Epidermal melanocyte (primary cell): ENCODE data around the gene WSB1.
A peak's percentile ranks its signal among the peaks of the same experiment; 100 is the strongest.
"Not testable (repeated sequence)": the region's sequence is repeated elsewhere in the genome, so short reads cannot be mapped to it uniquely, and the experiment has no call there.

ENCODE experiments used
- DNase-seq: peaks from one replicate; pipeline ENCODE4 v3.0.0; 2011; ENCODE audit warnings: low spot score; ENCODE audit not compliant: insufficient read length

The WSB1 gene

GRCh38 chr17:27279132-27279531, 14.8 kb upstream of the WSB1 start:
- not testable (repeated sequence) for DNase-seq

GRCh38 chr17:27280527-27280926, 13.4 kb upstream of the WSB1 start:
- DNase-seq = no peak

GRCh38 chr17:27281438-27281837, 12.5 kb upstream of the WSB1 start:
- no peak for DNase-seq

GRCh38 chr17:27282054-27282551, 11.8 kb upstream of the WSB1 start:
- no peak for DNase-seq

GRCh38 chr17:27283060-27283459, 10.9 kb upstream of the WSB1 start:
- DNase-seq = no peak

- no peak for DNase-seq
These were observed 10.2 kb upstream of the WSB1 start for GRCh38 chr17:27283751-27284150.

- no peak for DNase-seq
These were observed 9.0 kb upstream of the WSB1 start for GRCh38 chr17:27284811-27285415.

- DNase-seq = no peak
These were observed 8.4 kb upstream of the WSB1 start for GRCh38 chr17:27285516-27285915.

GRCh38 chr17:27288183-27288582, 5.7 kb upstream of the WSB1 start:
- no peak for DNase-seq

GRCh38 chr17:27289856-27290255, 4.1 kb upstream of the WSB1 start:
- DNase-seq = no peak

- DNase-seq = no peak
These were observed 2.9 kb upstream of the WSB1 start for GRCh38 chr17:27290916-27291598.

- DNase-seq = no peak
These were observed 486 bp upstream of the WSB1 start for GRCh38 chr17:27293359-27293897.

- peak; percentile 67 for DNase-seq
These were observed 1.0 kb downstream of the WSB1 start for GRCh38 chr17:27294689-27295630.

- no peak for DNase-seq
These were observed 2.0 kb downstream of the WSB1 start for GRCh38 chr17:27295945-27296344.

- no peak for DNase-seq
These were observed 2.6 kb downstream of the WSB1 start for GRCh38 chr17:27296428-27296979.

- no peak for DNase-seq
These were observed 5.6 kb downstream of the WSB1 start for GRCh38 chr17:27299384-27300049.

- DNase-seq = no peak
These were observed 9.8 kb downstream of the WSB1 start for GRCh38 chr17:27303734-27304133.

- no peak for DNase-seq
These were observed 12.4 kb downstream of the WSB1 start for GRCh38 chr17:27306276-27306835.

GRCh38 chr17:27310565-27311110, 16.7 kb downstream of the WSB1 start:
- no peak for DNase-seq

- DNase-seq = no peak
These were observed 19.4 kb downstream of the WSB1 start for GRCh38 chr17:27313301-27313700.
